ENCODE measurements around the gene ZNF346.
A peak's percentile ranks its signal among the peaks of the same experiment; 100 is the strongest.

ZNF346 gene

DNA sequence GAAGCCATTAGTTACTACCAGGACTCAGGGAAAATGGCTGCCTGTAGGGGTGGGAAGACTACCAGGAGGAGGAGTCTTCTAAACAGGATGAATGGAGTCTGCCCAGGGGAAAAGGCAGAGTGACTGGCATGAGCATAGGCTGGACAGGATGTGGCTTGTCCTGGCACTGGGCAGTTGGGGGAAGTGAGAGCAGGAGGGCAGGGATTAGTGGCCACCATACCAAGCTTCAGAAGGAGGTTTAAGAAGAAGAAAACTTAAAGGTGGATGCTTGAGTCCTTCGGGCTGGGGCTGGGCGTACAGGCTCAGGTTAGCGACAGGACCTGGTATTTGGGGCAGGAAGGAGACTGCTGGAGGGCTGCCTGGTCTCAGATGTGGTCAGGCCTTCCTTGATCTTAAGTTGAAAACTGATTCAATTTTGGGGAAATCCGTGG, 106.1 kb downstream of the ZNF346 start:
- Mint-ChIP-seq H3K36me3 (ENCODE audit: low read depth) (no peaks in the 10 kb centered on the region), H3K4me1 (peaks cover 9% of the 10 kb centered on the region), H3K9me3 (no peaks in the 10 kb centered on the region), H3K27me3 (ENCODE audit: low read depth) (peaks cover 14% of the 10 kb centered on the region), H3K27ac (peak overlapping the region in 1 of 3 experiments; percentile 23), H3K4me3 (peak overlapping the region in 2 of 3 experiments; percentile 7 to 25)
- TF ChIP-seq, protein P1, sequence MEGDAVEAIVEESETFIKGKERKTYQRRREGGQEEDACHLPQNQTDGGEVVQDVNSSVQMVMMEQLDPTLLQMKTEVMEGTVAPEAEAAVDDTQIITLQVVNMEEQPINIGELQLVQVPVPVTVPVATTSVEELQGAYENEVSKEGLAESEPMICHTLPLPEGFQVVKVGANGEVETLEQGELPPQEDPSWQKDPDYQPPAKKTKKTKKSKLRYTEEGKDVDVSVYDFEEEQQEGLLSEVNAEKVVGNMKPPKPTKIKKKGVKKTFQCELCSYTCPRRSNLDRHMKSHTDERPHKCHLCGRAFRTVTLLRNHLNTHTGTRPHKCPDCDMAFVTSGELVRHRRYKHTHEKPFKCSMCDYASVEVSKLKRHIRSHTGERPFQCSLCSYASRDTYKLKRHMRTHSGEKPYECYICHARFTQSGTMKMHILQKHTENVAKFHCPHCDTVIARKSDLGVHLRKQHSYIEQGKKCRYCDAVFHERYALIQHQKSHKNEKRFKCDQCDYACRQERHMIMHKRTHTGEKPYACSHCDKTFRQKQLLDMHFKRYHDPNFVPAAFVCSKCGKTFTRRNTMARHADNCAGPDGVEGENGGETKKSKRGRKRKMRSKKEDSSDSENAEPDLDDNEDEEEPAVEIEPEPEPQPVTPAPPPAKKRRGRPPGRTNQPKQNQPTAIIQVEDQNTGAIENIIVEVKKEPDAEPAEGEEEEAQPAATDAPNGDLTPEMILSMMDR (IDR thresholded peaks at IDR 0.05; ENCODE audit: unreplicated experiment in 3 of 3) = no peak

DNA sequence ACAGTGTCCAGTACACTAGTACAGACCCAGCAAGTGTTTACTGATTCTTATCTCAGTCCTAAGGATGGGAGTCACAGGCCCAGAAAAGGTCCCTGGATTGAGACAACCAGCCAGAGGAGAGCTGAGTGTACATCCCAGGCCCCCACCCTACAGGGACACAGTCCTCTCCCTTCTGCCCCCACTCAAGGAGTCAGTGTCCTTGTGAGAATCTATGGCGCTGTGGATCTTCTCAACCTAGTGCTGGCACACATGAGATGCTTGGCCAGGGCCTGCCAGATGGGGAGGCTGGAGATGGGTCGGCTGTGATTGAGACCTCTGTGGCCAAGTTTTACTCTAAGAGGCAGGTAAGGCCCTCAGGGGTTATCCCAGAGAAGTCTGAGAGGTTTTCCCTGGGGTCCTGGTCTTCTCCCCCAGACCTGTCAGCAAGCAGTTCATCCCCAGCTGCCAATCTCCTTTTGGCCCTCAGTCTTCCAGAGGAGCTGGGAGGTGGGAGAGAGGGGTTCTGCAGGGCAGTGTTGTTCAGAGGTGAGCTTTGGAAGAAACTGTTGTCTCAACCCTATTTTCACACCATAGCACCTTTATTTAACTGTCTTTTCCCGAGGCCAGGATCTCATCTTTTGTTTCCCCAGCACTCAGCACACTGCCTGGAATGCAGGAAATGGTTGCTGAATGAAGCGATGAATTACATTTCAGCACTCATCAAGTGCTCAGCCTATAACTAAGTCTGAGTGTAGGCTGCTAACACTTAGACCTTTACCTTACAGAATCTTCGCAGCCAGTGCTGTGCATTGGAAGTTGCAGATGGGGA, 107.9 kb downstream of the ZNF346 start:
- TF ChIP-seq, protein P1 (IDR thresholded peaks at IDR 0.05; ENCODE audit: unreplicated experiment in 3 of 3) = no peak
- Mint-ChIP-seq H3K9me3 (no peaks in the 10 kb centered on the region), H3K36me3 (ENCODE audit: low read depth) (peaks cover 8% of the 10 kb centered on the region), H3K4me3 (peak overlapping the region; percentile 74 to 87 (median 79)), H3K4me1 (peaks cover 19% of the 10 kb centered on the region), H3K27me3 (ENCODE audit: low read depth) (peaks cover 19% of the 10 kb centered on the region), H3K27ac (peak overlapping the region; percentile 75 to 94 (median 91))
